Pancreas (tissue), 10 donors: ENCODE results near the gene LRRC26. TPM values are rescaled to one million over a fixed set of nuclear protein-coding genes. Genes with fewer than 3 reads are reported as not detected.

ENCODE experiments used
- ATAC-seq, 4 donors: fragments of 200-7000 bp; cut with Tn5 transposase; one replicate each; pipeline versions ENCODE4 v1.8.0 to v1.9.1; 2020; ENCODE audit warnings: mild to moderate bottlenecking in 4 of 4, moderate library complexity in 4 of 4
- DNase-seq, 6 donors: peaks; one replicate each; pipeline ENCODE4 v3.0.0-alpha.2; 2020
- FAIRE-seq: peaks from 2 replicates; lab custom pipeline; 2012; peaks lifted over from hg19 to GRCh38; lab: Jason Lieb, UNC
- H3K27ac ChIP-seq, 4 donors: fragments of 200-600 bp; sonication (generic); 1 replicate in 3 of 4; 2 replicates in 1 of 4; pipeline versions ENCODE4 v1.5.0 to v1.8.0; 2020
- H3K27me3 ChIP-seq, 4 donors: fragments of 200-600 bp; one replicate each; pipeline ENCODE4 v1.8.0; 2021
- H3K36me3 ChIP-seq, 3 donors: fragments of 200-600 bp; sonication (generic) in 1 of 3; one replicate each; pipeline versions ENCODE4 v1.5.0 to v1.8.0; 2020 to 2021
- H3K4me1 ChIP-seq, 3 donors: fragments of 200-600 bp; one replicate each; pipeline ENCODE4 v1.8.0; 2021
- H3K4me3 ChIP-seq, 4 donors: fragments of 200-600 bp; sonication (generic) in 2 of 4; one replicate each; pipeline versions ENCODE4 v1.5.0 to v1.8.0; 2020 to 2021
- H3K9me3 ChIP-seq, 4 donors: fragments of 200-600 bp; one replicate each; pipeline ENCODE4 v1.8.0; 2021
- CTCF ChIP-seq, 4 donors: fragments of 200-600 bp; sonication (generic) in 3 of 4; IDR thresholded peaks; one replicate each; pipeline versions ENCODE4 v1.5.0 to v1.8.0; 2021; ENCODE audit warnings: antibody characterized with exemption in 4 of 4
- WGBS, 2 donors: extraction: QIAGEN DNeasy Blood & Tissue Kit; methylation state at CpG; one replicate each; pipeline ENCODE4 v1.1.7; 2013; 5-methylcytosine and 5-hydroxymethylcytosine counted together
- intact Hi-C, 3 donors: fragments of 100-400 bp; cut with DNase I; formaldehyde crosslinking; loops; one replicate each; pipeline versions ENCODE4 v1.11.1 to v1.14.2; 2022
- polyA plus RNA-seq, 2 donors: library from polyadenylated mRNA; stranded (reverse); fragments of 200-250 nt; gene quantifications; one replicate each; pipeline ENCODE4 v1.2.3, GENCODE V29; 2013
- total RNA-seq, 6 donors: library from RNA; stranded (reverse); fragmentation: NEBNext Ultra II Directional in 4 of 6; extraction: Animal tissue kit (Norgen Biotek cat#: 25700) in 4 of 6; gene quantifications; one replicate each; pipeline versions ENCODE4 v1.2.1 to v1.2.4, GENCODE V29; 2021 to 2023
- donor health status: healthy with polysubstance abuse.
- donor health status: DM: no; HTN: no; CAD: no; lungs with moderate emphysema.
- donor health status: DM: no; HTN: no; CAD: no.
- donor health status: control.
- donor health status: control.
- donor health status: Bipolar disorder and iron deficiency.
- donor health status: DM: yes; HTN: yes; CAD: no.
- donor health status: DM: no; HTN: no; CAD: no.
- donor health status: DM: no; HTN: no; CAD: no.
- donor health status: DM: yes; HTN: yes; CAD: no.

The LRRC26 gene
- total and polyA plus RNA-seq, 8 donors, result 0.28 to 0.90 (median 0.49) TPM; not detected in 2

GRCh38 chr9:137182836-137183235, 13.0 kb upstream of the LRRC26 start:
- Histone ChIP-seq H3K27ac (no peak overlapping the region), H3K4me1 (peaks cover 11 to 20% (median 16%) of the 10 kb centered on the region in 3 donors), H3K4me3 (no peak overlapping the region), H3K27me3 (no peaks in the 10 kb centered on the region), H3K9me3 (no peaks in the 10 kb centered on the region), H3K36me3 (peaks cover 0 to 52% (median 42%) of the 10 kb centered on the region in 3 donors)
- DNase-seq (no peak), ATAC-seq (no peak), FAIRE-seq (no peak)
- TF ChIP-seq CTCF (IDR thresholded peaks at IDR 0.05), result no peak
- WGBS, 2 donors, result 88 to 91% methylated on average over 17 of the region's 17 CpGs
- intact Hi-C loops, result no loop called here

GRCh38 chr9:137181680-137182079, 11.8 kb upstream of the LRRC26 start:
- Histone ChIP-seq H3K27me3 (no peaks in the 10 kb centered on the region), H3K36me3 (peaks cover 0 to 52% (median 42%) of the 10 kb centered on the region in 3 donors), H3K4me3 (no peak overlapping the region), H3K27ac (no peak overlapping the region), H3K9me3 (no peaks in the 10 kb centered on the region), H3K4me1 (peaks cover 3 to 9% (median 5%) of the 10 kb centered on the region in 3 donors)
- 91 to 96% methylated on average over 20 to 22 of the region's 22 CpGs for WGBS, 2 donors
- FAIRE-seq (no peak), DNase-seq (no peak), ATAC-seq (no peak)
- intact Hi-C loops, result no loop called here
- TF ChIP-seq CTCF (IDR thresholded peaks at IDR 0.05), result no peak

GRCh38 chr9:137180491-137180890, 10.6 kb upstream of the LRRC26 start:
- Histone ChIP-seq H3K27me3 (no peaks in the 10 kb centered on the region), H3K4me1 (no peaks in the 10 kb centered on the region), H3K9me3 (no peaks in the 10 kb centered on the region), H3K4me3 (no peak overlapping the region), H3K27ac (no peak overlapping the region), H3K36me3 (peaks cover 0 to 52% (median 42%) of the 10 kb centered on the region in 3 donors)
- WGBS, 2 donors, result 95 to 96% methylated on average over 20 of the region's 20 CpGs
- TF ChIP-seq CTCF (IDR thresholded peaks at IDR 0.05), result no peak
- no peak for FAIRE-seq
- ATAC-seq, result no peak
- DNase-seq, result no peak
- intact Hi-C loops, result no loop called here

- TF ChIP-seq CTCF (IDR thresholded peaks at IDR 0.05), result no peak
- Histone ChIP-seq H3K36me3 (peaks cover 0 to 47% (median 40%) of the 10 kb centered on the region in 3 donors), H3K4me1 (no peaks in the 10 kb centered on the region), H3K27ac (no peak overlapping the region), H3K4me3 (no peak overlapping the region), H3K27me3 (no peaks in the 10 kb centered on the region), H3K9me3 (no peaks in the 10 kb centered on the region)
- no peak for ATAC-seq
- intact Hi-C loops, result no loop called here
- no peak for FAIRE-seq
- no peak for DNase-seq
- WGBS, 2 donors, result 92 to 97% methylated on average over 16 to 17 of the region's 17 CpGs
Measured at GRCh38 chr9:137179761-137180160, 9.9 kb upstream of the LRRC26 start.

- TF ChIP-seq CTCF (IDR thresholded peaks at IDR 0.05), result no peak
- DNase-seq (no peak), FAIRE-seq (no peak), ATAC-seq (no peak)
- Histone ChIP-seq H3K27me3 (no peaks in the 10 kb centered on the region), H3K4me1 (no peaks in the 10 kb centered on the region), H3K27ac (no peak overlapping the region), H3K9me3 (no peaks in the 10 kb centered on the region), H3K36me3 (peaks cover 0 to 46% (median 39%) of the 10 kb centered on the region in 3 donors), H3K4me3 (no peak overlapping the region)
- intact Hi-C loops, result no loop called here
- WGBS, 2 donors, result 91% methylated on average over 19 of the region's 19 CpGs
Measured at GRCh38 chr9:137178939-137179630, 9.2 kb upstream of the LRRC26 start.
